Natural killer cell (primary cell): ENCODE data around the gene PEX26. TPM values are rescaled to one million over a fixed set of nuclear protein-coding genes. Genes with fewer than 3 reads are reported as not detected.
"Not testable (repeated sequence)": the region's sequence is repeated elsewhere in the genome, so short reads cannot be mapped to it uniquely, and the experiment has no call there.

ENCODE experiments used
- ATAC-seq, 3 donors: fragments of 150-1000 bp in 2 of 3; fragments of 200-7000 bp in 1 of 3; cut with Tn5 transposase; 1 replicate in 1 of 3; 2 replicates in 2 of 3; pipeline ENCODE4 v1.10.0; 2021; ENCODE audit warnings: mild to moderate bottlenecking in 2 of 3, moderate library complexity in 2 of 3
- DNase-seq, 2 donors: peaks; one replicate each; pipeline versions ENCODE4 v3.0.0 to v3.0.0-alpha.2; 2013 to 2021; ENCODE audit warnings: mixed read lengths in 1 of 2
- H3K27ac ChIP-seq: one replicate; pipeline ENCODE4 v1.5.1; 2013; ENCODE audit warnings: mild to moderate bottlenecking, low read length
- H3K27me3 ChIP-seq: one replicate; pipeline ENCODE4 v1.6.1; 2013; ENCODE audit warnings: low read length; ENCODE audit not compliant: control insufficient read depth, insufficient read depth
- H3K36me3 ChIP-seq: one replicate; pipeline ENCODE4 v1.6.1; 2013; ENCODE audit warnings: low read length; ENCODE audit not compliant: control insufficient read depth, insufficient read depth
- H3K4me1 ChIP-seq: one replicate; pipeline ENCODE4 v1.6.1; 2013; ENCODE audit warnings: low read length; ENCODE audit not compliant: control insufficient read depth, insufficient read depth
- H3K4me3 ChIP-seq: one replicate; pipeline ENCODE4 v1.5.1; 2013; ENCODE audit warnings: low read length
- H3K9me3 ChIP-seq: one replicate; pipeline ENCODE4 v1.6.1; 2013; ENCODE audit warnings: low read length; ENCODE audit not compliant: control insufficient read depth, insufficient read depth
- H3K27ac Mint-ChIP-seq, 2 donors: one replicate each; pipeline ENCODE4 v1.8.0; 2022; ENCODE audit warnings: mild to moderate bottlenecking in 2 of 2, mixed read lengths in 2 of 2, moderate library complexity in 1 of 2
- H3K27me3 Mint-ChIP-seq, 2 donors: one replicate each; pipeline ENCODE4 v1.8.0; 2022; ENCODE audit warnings: low read depth in 2 of 2, mixed read lengths in 2 of 2
- H3K36me3 Mint-ChIP-seq: one replicate; pipeline ENCODE4 v1.8.0; 2022; ENCODE audit warnings: mixed read lengths
- H3K4me1 Mint-ChIP-seq, 2 donors: one replicate each; pipeline ENCODE4 v1.8.0; 2022; ENCODE audit warnings: mixed read lengths in 2 of 2
- H3K4me3 Mint-ChIP-seq: one replicate; pipeline ENCODE4 v1.8.0; 2022; ENCODE audit warnings: mild to moderate bottlenecking, moderate library complexity, mixed read lengths
- H3K9me3 Mint-ChIP-seq, 2 donors: one replicate each; pipeline ENCODE4 v1.8.0; 2022; ENCODE audit warnings: mixed read lengths in 2 of 2
- WGBS: methylation state at CpG from one replicate; pipeline ENCODE4 v1.1.7; 2013; ENCODE audit warnings: missing lambda C conversion rate; ENCODE audit not compliant: insufficient coverage; 5-methylcytosine and 5-hydroxymethylcytosine counted together
- intact Hi-C: fragments of 100-400 bp; cut with micrococcal nuclease; formaldehyde crosslinking; loops from one replicate; pipeline ENCODE4 v1.14.2; 2022
- total RNA-seq, 4 donors: library from RNA; stranded (reverse); fragments of 120-200 nt in 1 of 4; gene quantifications; one replicate each; pipeline versions ENCODE4 v1.2.3 to v1.2.4, GENCODE V29; 2013 to 2022
- TF ChIP-seq, protein P1 (sequence below): fragments of 200-600 bp; IDR thresholded peaks from one replicate; pipeline ENCODE4 v1.8.0; 2022; ENCODE audit warnings: antibody characterized with exemption

Gene PEX26
- total RNA-seq, 3 donors from 2014 or later (not counting 1 experiment from before 2014, with no cell fraction given), result 27.6 to 37.4 (median 31.2) TPM

DNA sequence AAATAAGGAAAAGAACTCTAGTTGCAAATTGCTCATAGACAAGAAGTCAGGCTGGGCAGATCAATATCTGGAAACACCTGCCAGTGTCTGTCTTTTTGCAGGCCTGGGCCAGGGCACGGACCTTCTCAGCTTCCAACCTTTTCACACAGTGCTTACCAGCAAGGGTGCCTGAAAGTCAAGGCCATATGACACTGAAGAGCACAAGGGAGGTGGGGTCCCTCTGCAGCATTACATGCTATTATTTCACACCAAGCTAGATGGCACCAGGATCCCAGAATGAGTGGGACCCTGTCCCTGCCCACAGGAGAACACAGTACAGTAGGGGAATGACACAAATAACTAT is 5.9 kb upstream of the PEX26 start:
- Mint-ChIP-seq H3K27ac (no peak overlapping the region), H3K4me3 (no peak overlapping the region)
- peaks cover 8% of the 10 kb centered on the region for H3K4me1 ChIP-seq

DNA sequence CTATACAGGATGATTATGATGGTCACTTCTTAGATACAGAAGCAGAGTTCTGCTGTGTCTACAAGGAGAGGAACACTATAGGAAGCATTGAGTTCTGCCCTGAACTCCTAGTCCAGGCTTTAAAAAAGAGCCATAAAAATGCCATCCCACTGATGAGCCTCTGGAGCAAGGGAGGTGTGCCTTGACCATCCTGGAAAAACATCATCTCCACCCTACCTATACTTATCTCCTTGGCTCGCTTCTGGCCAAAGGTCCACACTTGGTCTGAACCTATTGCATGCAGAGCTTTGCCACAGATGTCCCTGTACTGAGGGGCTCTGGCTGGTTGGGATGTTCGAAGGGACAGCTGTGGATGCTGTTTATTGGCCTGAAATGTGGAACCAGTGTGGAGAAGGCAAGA is 4.3 kb upstream of the PEX26 start:
- Mint-ChIP-seq H3K27me3 (peaks cover 7 to 17% of the 10 kb centered on the region in 2 donors), H3K4me3 (no peak overlapping the region), H3K36me3 (no peaks in the 10 kb centered on the region), H3K4me1 (peaks cover 18 to 22% of the 10 kb centered on the region in 2 donors), H3K27ac (no peak overlapping the region), H3K9me3 (no peaks in the 10 kb centered on the region)
- H3K4me3 ChIP-seq, result no peak overlapping the region
- no peak overlapping the region for H3K27ac ChIP-seq
- DNase-seq (no peak), ATAC-seq (no peak)
- no peaks in the 10 kb centered on the region for H3K36me3 ChIP-seq
- H3K27me3 ChIP-seq, result no peaks in the 10 kb centered on the region
- TF ChIP-seq, protein P1, sequence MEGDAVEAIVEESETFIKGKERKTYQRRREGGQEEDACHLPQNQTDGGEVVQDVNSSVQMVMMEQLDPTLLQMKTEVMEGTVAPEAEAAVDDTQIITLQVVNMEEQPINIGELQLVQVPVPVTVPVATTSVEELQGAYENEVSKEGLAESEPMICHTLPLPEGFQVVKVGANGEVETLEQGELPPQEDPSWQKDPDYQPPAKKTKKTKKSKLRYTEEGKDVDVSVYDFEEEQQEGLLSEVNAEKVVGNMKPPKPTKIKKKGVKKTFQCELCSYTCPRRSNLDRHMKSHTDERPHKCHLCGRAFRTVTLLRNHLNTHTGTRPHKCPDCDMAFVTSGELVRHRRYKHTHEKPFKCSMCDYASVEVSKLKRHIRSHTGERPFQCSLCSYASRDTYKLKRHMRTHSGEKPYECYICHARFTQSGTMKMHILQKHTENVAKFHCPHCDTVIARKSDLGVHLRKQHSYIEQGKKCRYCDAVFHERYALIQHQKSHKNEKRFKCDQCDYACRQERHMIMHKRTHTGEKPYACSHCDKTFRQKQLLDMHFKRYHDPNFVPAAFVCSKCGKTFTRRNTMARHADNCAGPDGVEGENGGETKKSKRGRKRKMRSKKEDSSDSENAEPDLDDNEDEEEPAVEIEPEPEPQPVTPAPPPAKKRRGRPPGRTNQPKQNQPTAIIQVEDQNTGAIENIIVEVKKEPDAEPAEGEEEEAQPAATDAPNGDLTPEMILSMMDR, result no peak
- WGBS, result 75% methylated on average over 2 of the region's 2 CpGs
- H3K9me3 ChIP-seq, result no peaks in the 10 kb centered on the region
- peaks cover 14% of the 10 kb centered on the region for H3K4me1 ChIP-seq
- intact Hi-C loops, result loop anchor here (10.0 kb wide), 2 partner anchors 919 to 999 kb away; partner anchors contain the start of gene HDHD5

More for the DNA sequence above, 5.9 kb upstream of the PEX26 start:
- Histone ChIP-seq H3K9me3 (no peaks in the 10 kb centered on the region), H3K36me3 (no peaks in the 10 kb centered on the region), H3K4me3 (no peak overlapping the region), H3K27me3 (no peaks in the 10 kb centered on the region), H3K27ac (no peak overlapping the region)
- Mint-ChIP-seq H3K27me3 (peaks cover 12 to 32% of the 10 kb centered on the region in 2 donors), H3K4me1 (peaks cover 4 to 11% of the 10 kb centered on the region in 2 donors), H3K9me3 (no peaks in the 10 kb centered on the region), H3K36me3 (no peaks in the 10 kb centered on the region)
- no peak for DNase-seq
- intact Hi-C loops, result loop anchor here (10.0 kb wide), 2 partner anchors 917 to 997 kb away; partner anchors contain the start of gene HDHD5
- ATAC-seq, result no peak
- WGBS, result 71% methylated on average over 1 of the region's 1 CpG
- TF ChIP-seq, protein P1, result no peak

DNA sequence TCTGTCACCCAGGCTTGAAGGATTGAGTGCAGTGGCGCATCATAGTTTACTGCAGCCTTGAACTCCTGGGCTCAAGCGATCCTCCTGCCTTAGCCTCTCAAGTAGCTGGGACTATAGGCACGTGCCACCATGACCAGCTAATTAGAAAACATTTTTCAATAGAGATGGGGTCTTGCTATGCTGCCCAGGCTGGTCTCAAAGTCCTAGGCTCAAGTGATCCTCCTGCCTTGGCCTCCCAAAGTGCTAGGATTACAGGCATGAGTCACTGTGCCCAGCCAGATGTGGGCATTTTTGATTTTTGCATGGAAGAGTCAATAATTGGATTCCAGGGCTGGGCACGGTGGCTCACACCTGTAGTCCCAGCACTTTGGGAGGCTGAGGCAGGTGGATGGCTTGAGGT is 3.9 kb upstream of the PEX26 start:
- H3K36me3 Mint-ChIP-seq, H3K9me3 Mint-ChIP-seq, H3K27ac Mint-ChIP-seq, H3K9me3 ChIP-seq, H3K36me3 ChIP-seq, H3K4me3 ChIP-seq, H3K27me3 ChIP-seq, ATAC-seq, DNase-seq, H3K4me3 Mint-ChIP-seq, H3K27ac ChIP-seq: not testable (repeated sequence)
- H3K4me1 ChIP-seq, result peaks cover 18% of the 10 kb centered on the region
- intact Hi-C loops, result loop anchor here (10.0 kb wide), 2 partner anchors 919 to 999 kb away; partner anchors contain the start of gene HDHD5
- Mint-ChIP-seq H3K4me1 (peaks cover 22 to 27% of the 10 kb centered on the region in 2 donors), H3K27me3 (peaks cover 7 to 12% of the 10 kb centered on the region in 2 donors)
- WGBS, result 94% methylated on average over 4 of the region's 4 CpGs

DNA sequence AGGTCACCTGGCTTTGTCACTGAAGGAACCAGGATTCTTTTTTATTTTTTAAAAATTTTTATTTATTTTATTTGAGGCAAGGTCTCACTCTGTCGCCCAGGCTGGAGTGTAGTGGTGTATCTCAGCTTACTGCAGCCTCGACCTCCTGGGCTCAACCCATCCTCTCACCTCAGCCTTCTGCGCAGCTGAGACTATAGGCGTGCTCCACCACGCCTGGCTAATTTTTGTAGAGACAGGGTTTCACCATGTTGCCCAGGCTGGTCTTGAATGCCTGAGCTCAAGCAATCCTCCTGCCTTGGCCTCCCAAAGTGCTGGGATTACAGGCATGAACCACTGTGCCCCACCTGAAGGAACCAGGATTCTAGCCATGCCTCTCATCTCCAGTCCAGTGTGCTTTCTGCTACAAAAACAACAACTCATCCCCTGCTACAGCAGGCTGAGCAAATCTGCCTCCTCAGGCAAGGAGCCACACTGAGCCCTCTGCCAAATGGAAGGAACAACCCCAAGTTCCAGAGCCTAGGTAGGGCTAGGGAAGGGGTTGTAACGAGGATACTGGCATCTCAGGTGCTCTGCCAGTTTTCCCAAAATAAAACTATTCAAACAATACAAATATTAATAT is 2.6 kb upstream of the PEX26 start:
- H3K9me3 Mint-ChIP-seq, result no peaks in the 10 kb centered on the region
- intact Hi-C loops, result loop anchor here (10.0 kb wide), 2 partner anchors 920 to 1000 kb away; partner anchors contain the start of gene HDHD5
- no peaks in the 10 kb centered on the region for H3K9me3 ChIP-seq
- H3K27ac Mint-ChIP-seq, result no peak overlapping the region
- peaks cover 23% of the 10 kb centered on the region for H3K4me1 ChIP-seq
- no peaks in the 10 kb centered on the region for H3K27me3 ChIP-seq
- DNase-seq (no peak), ATAC-seq (no peak)
- H3K36me3 ChIP-seq, result peaks cover 7% of the 10 kb centered on the region
- H3K36me3 Mint-ChIP-seq, result no peaks in the 10 kb centered on the region
- H3K27ac ChIP-seq, result no peak overlapping the region
- no peak overlapping the region for H3K4me3 Mint-ChIP-seq
- H3K27me3 Mint-ChIP-seq, result peaks cover 0 to 3% of the 10 kb centered on the region in 2 donors
- no peak overlapping the region for H3K4me3 ChIP-seq
- TF ChIP-seq, protein P1, result no peak
- H3K4me1 Mint-ChIP-seq, result peaks cover 33 to 38% of the 10 kb centered on the region in 2 donors
- WGBS, result 98% methylated on average over 5 of the region's 6 CpGs
